ENCODE measurements around the gene C13orf46. TPM values are rescaled to one million over a fixed set of nuclear protein-coding genes. Genes with fewer than 3 reads are reported as not detected.

Gene C13orf46
- total RNA-seq, 3 donors from 2014 or later: 0.16 to 0.73 (median 0.66) TPM

GRCh38 chr13:113996081-113996911 is 22.4 kb upstream of the C13orf46 start:
- TF ChIP-seq POLR2AphosphoS5 (IDR thresholded peaks at IDR 0.05) (no peak), CTCF (IDR thresholded peaks at IDR 0.05) (no peak), POLR2A (IDR thresholded peaks at IDR 0.05) (no peak)
- no peak overlapping the region for H3K27ac ChIP-seq
- DNase-seq (ENCODE audit: low spot score in 2 of 2): no peak

GRCh38 chr13:113995051-113995601 is 21.2 kb upstream of the C13orf46 start:
- DNase-seq (ENCODE audit: low spot score in 2 of 2): no peak
- H3K4me1 ChIP-seq: no peaks in the 10 kb centered on the region
- intact Hi-C loops (cut with DNase I; ENCODE audit: low total_unique reads): no loop called here
- no peak overlapping the region for H3K27ac ChIP-seq
- H3K27me3 ChIP-seq: no peaks in the 10 kb centered on the region
- H3K9me3 ChIP-seq: no peaks in the 10 kb centered on the region
- no peak overlapping the region for H3K4me3 ChIP-seq
- TF ChIP-seq POLR2AphosphoS5 (IDR thresholded peaks at IDR 0.05): no peak
- TF ChIP-seq POLR2A (IDR thresholded peaks at IDR 0.05): no peak
- TF ChIP-seq CTCF (IDR thresholded peaks at IDR 0.05): no peak
- no peaks in the 10 kb centered on the region for H3K36me3 ChIP-seq

More at GRCh38 chr13:113996081-113996911, 22.4 kb upstream of the C13orf46 start:
- intact Hi-C loops (cut with DNase I; ENCODE audit: low total_unique reads): no loop called here
- Histone ChIP-seq H3K4me1 (no peaks in the 10 kb centered on the region), H3K27me3 (no peaks in the 10 kb centered on the region), H3K36me3 (no peaks in the 10 kb centered on the region), H3K4me3 (no peak overlapping the region), H3K9me3 (no peaks in the 10 kb centered on the region)

- TF ChIP-seq POLR2A (IDR thresholded peaks at IDR 0.05): no peak
- Histone ChIP-seq H3K27ac (no peak overlapping the region), H3K36me3 (no peaks in the 10 kb centered on the region), H3K9me3 (no peaks in the 10 kb centered on the region), H3K4me1 (no peaks in the 10 kb centered on the region), H3K27me3 (no peaks in the 10 kb centered on the region), H3K4me3 (no peak overlapping the region)
- no peak for DNase-seq (ENCODE audit: low spot score in 2 of 2)
- intact Hi-C loops (cut with DNase I; ENCODE audit: low total_unique reads): no loop called here
These were observed 18.6 kb upstream of the C13orf46 start for GRCh38 chr13:113992276-113993005.

GRCh38 chr13:113991676-113992179 is 17.9 kb upstream of the C13orf46 start:
- Histone ChIP-seq H3K27me3 (no peaks in the 10 kb centered on the region), H3K4me1 (no peaks in the 10 kb centered on the region), H3K9me3 (no peaks in the 10 kb centered on the region), H3K4me3 (no peak overlapping the region), H3K36me3 (no peaks in the 10 kb centered on the region), H3K27ac (no peak overlapping the region)
- intact Hi-C loops (cut with DNase I; ENCODE audit: low total_unique reads): no loop called here
- no peak for DNase-seq (ENCODE audit: low spot score in 2 of 2)
- TF ChIP-seq POLR2A (IDR thresholded peaks at IDR 0.05): no peak
- no peak for TF ChIP-seq POLR2AphosphoS5 (IDR thresholded peaks at IDR 0.05)
- no peak for TF ChIP-seq CTCF (IDR thresholded peaks at IDR 0.05)

GRCh38 chr13:113991191-113991669 is 17.4 kb upstream of the C13orf46 start:
- no peak overlapping the region for H3K27ac ChIP-seq
- TF ChIP-seq POLR2A (IDR thresholded peaks at IDR 0.05) (no peak), CTCF (IDR thresholded peaks at IDR 0.05) (no peak), POLR2AphosphoS5 (IDR thresholded peaks at IDR 0.05) (no peak)
- H3K27me3 ChIP-seq: no peaks in the 10 kb centered on the region
- no peak for DNase-seq (ENCODE audit: low spot score in 2 of 2)
- H3K4me1 ChIP-seq: no peaks in the 10 kb centered on the region
- no peak overlapping the region for H3K4me3 ChIP-seq
- intact Hi-C loops (cut with DNase I; ENCODE audit: low total_unique reads): no loop called here
- H3K9me3 ChIP-seq: no peaks in the 10 kb centered on the region
- no peaks in the 10 kb centered on the region for H3K36me3 ChIP-seq
